IMR-90 (cell line): ENCODE results near the gene THSD7B. TPM values are rescaled to one million over a fixed set of nuclear protein-coding genes. Genes with fewer than 3 reads are reported as not detected.

Experiments used
- ATAC-seq: fragments of 200-7000 bp; cut with Tn5 transposase; 2 replicates; pipeline ENCODE4 v1.9.1; 2020; ENCODE audit warnings: low read depth, mild to moderate bottlenecking, moderate library complexity
- BruUV-seq: library from RNA; stranded (reverse); fragments of 400-500 nt; replicated peaks from 2 replicates; lab custom pipeline; 2021; lab: Mats Ljungman, UMichigan
- CTCF ChIA-PET: fragments of 300-600 bp; formaldehyde crosslinking; extraction: SDS; loops from one replicate; lab custom pipeline; 2021; ENCODE audit warnings: antibody characterized with exemption; lab: Yijun Ruan, JAX
- POLR2A ChIA-PET: fragments of 300-600 bp; sonication (Branson Sonifier 250); formaldehyde crosslinking; loops from one replicate; lab custom pipeline; 2022; ENCODE audit warnings: antibody characterized with exemption; ENCODE audit not compliant: unreplicated experiment; lab: Charles Lee
- DNase-seq: peaks from one replicate; pipeline ENCODE4 v3.0.0; 2013
- H2AFZ ChIP-seq: replicated peaks from 2 replicates; pipeline ENCODE3; 2013; ENCODE audit warnings: low read length, mild to moderate bottlenecking; ENCODE audit not compliant: poor library complexity
- H2AK5ac ChIP-seq: 2 replicates; pipeline ENCODE4 v1.6.1; 2013; ENCODE audit warnings: low read depth, low read length, inconsistent platforms
- H2AK9ac ChIP-seq: replicated peaks from 2 replicates; pipeline ENCODE3; 2013; ENCODE audit warnings: mild to moderate bottlenecking, low read depth, low read length, moderate library complexity; ENCODE audit not compliant: poor library complexity
- H2BK120ac ChIP-seq: 2 replicates; pipeline ENCODE4 v1.6.1; 2013; ENCODE audit warnings: low read depth, low read length, inconsistent platforms
- H2BK15ac ChIP-seq: 3 replicates; pipeline ENCODE4 v1.6.1; 2013; ENCODE audit warnings: low read depth, low read length, inconsistent platforms
- H2BK20ac ChIP-seq: 2 replicates; pipeline ENCODE4 v1.6.1; 2013; ENCODE audit warnings: low read depth, mild to moderate bottlenecking, inconsistent platforms, low read length, moderate library complexity
- H2BK5ac ChIP-seq: 2 replicates; pipeline ENCODE4 v1.6.1; 2013; ENCODE audit warnings: mild to moderate bottlenecking, low read depth, low read length, inconsistent platforms; ENCODE audit not compliant: poor library complexity, severe bottlenecking
- H3K14ac ChIP-seq: replicated peaks from 2 replicates; pipeline ENCODE4 v1.6.1; 2013; ENCODE audit warnings: low read depth, low read length, inconsistent platforms
- H3K18ac ChIP-seq: 2 replicates; pipeline ENCODE4 v1.6.1; 2013; ENCODE audit warnings: low read depth, low read length, control low read depth
- H3K23ac ChIP-seq: 2 replicates; pipeline ENCODE4 v1.6.1; 2013; ENCODE audit warnings: low read depth, low read length, inconsistent platforms
- H3K27ac ChIP-seq: 2 replicates; pipeline ENCODE4 v1.5.1; 2013; ENCODE audit warnings: mild to moderate bottlenecking, control low read depth, low read length; ENCODE audit not compliant: insufficient read depth
- H3K27me3 ChIP-seq: 2 replicates; pipeline ENCODE4 v1.6.1; 2013; ENCODE audit warnings: low read length; ENCODE audit not compliant: control insufficient read depth, insufficient read depth
- H3K36me3 ChIP-seq: 2 replicates; pipeline ENCODE4 v1.6.1; 2013; ENCODE audit warnings: low read length, mixed read lengths; ENCODE audit not compliant: control insufficient read depth, insufficient read depth
- H3K4ac ChIP-seq: 2 replicates; pipeline ENCODE4 v1.6.1; 2013; ENCODE audit warnings: low read depth, low read length, inconsistent platforms
- H3K4me1 ChIP-seq: 2 replicates; pipeline ENCODE4 v1.6.1; 2013; ENCODE audit warnings: low read length, mixed read lengths; ENCODE audit not compliant: control insufficient read depth, insufficient read depth
- H3K4me2 ChIP-seq: 2 replicates; pipeline ENCODE4 v1.6.1; 2013; ENCODE audit warnings: low read depth, mild to moderate bottlenecking, control low read depth, low read length, moderate library complexity
- H3K4me3 ChIP-seq: 2 replicates; pipeline ENCODE4 v1.5.1; 2013; ENCODE audit warnings: low read depth, mild to moderate bottlenecking, control low read depth, low read length, moderate library complexity; ENCODE audit not compliant: insufficient read depth
- H3K56ac ChIP-seq: 2 replicates; pipeline ENCODE4 v1.6.1; 2013; ENCODE audit warnings: low read length, inconsistent platforms; ENCODE audit not compliant: insufficient read depth; ENCODE audit errors: extremely low read depth
- H3K79me1 ChIP-seq, 2 experiments: 2 replicates each; pipeline ENCODE4 v1.6.1; 2013; ENCODE audit warnings: low read length in 2 of 2, inconsistent platforms in 1 of 2, low read depth in 1 of 2
- H3K9ac ChIP-seq: 2 replicates; pipeline ENCODE4 v1.6.1; 2013; ENCODE audit warnings: low read depth, low read length, control low read depth
- H3K9me1 ChIP-seq: 2 replicates; pipeline ENCODE4 v1.6.1; 2013; ENCODE audit warnings: low read length, inconsistent platforms; ENCODE audit not compliant: insufficient read depth
- H3K9me3 ChIP-seq: 2 replicates; pipeline ENCODE4 v1.6.1; 2013; ENCODE audit warnings: low read length; ENCODE audit not compliant: control insufficient read depth, insufficient read depth
- H4K20me1 ChIP-seq: 2 replicates; pipeline ENCODE4 v1.6.1; 2013; ENCODE audit warnings: low read length, inconsistent platforms; ENCODE audit not compliant: insufficient read depth
- H4K5ac ChIP-seq: 2 replicates; pipeline ENCODE4 v1.6.1; 2013; ENCODE audit warnings: mild to moderate bottlenecking, low read depth, low read length, control low read depth
- H4K8ac ChIP-seq, 2 experiments: 2 replicates each; pipeline ENCODE4 v1.6.1; 2013; ENCODE audit warnings: low read depth in 2 of 2, low read length in 2 of 2, control low read depth in 1 of 2, inconsistent platforms in 1 of 2
- H4K91ac ChIP-seq: 2 replicates; pipeline ENCODE4 v1.6.1; 2013; ENCODE audit warnings: low read depth, low read length, inconsistent platforms; ENCODE audit not compliant: insufficient read depth
- CEBPB ChIP-seq: IDR thresholded peaks from 2 replicates; pipeline ENCODE4 v1.6.1; 2012; ENCODE audit warnings: low read depth, low read length, improper control_type of control experiment
- CTCF ChIP-seq: conservative IDR thresholded peaks from 2 replicates; pipeline ENCODE4 v1.5.1; 2012; ENCODE audit warnings: mild to moderate bottlenecking, low read depth, low read length, improper control_type of control experiment
- WGBS, 2 experiments: methylation state at CpG; one replicate each; pipeline versions ENCODE4 v1.1.5 to v1.1.7; 2013; ENCODE audit warnings: missing lambda C conversion rate in 2 of 2; ENCODE audit not compliant: insufficient read length in 1 of 2; ENCODE audit errors: extremely low coverage in 2 of 2; 5-methylcytosine and 5-hydroxymethylcytosine counted together
- dilution Hi-C: fragments of 300-500 bp; cut with HindIII; formaldehyde crosslinking; loops from one replicate; pipeline ENCODE4 v1.14.3; 2018; ENCODE audit warnings: low sequenced_read_pairs; ENCODE audit not compliant: unreplicated experiment
- in situ Hi-C: fragments of 300-500 bp; cut with MboI; formaldehyde crosslinking; loops from 3 replicates; pipeline ENCODE4 v1.14.3; 2019; ENCODE audit warnings: low sequenced_read_pairs, inconsistent platforms, mixed read lengths
- intact Hi-C: fragments of 100-400 bp; cut with micrococcal nuclease; formaldehyde crosslinking; loops from 2 replicates; pipeline ENCODE4 v1.10.0; 2022
- polyA plus RNA-seq, 3 experiments: library from polyadenylated mRNA; depleted of rRNA; stranded (reverse); fragments of >200 nt; gene quantifications; 2 replicates each; pipeline ENCODE4 v1.2.3, GENCODE V29; 2012; ENCODE audit warnings: low replicate concordance in 1 of 3
- total RNA-seq: library from RNA; depleted of rRNA; stranded (reverse); fragments of >200 nt; gene quantifications from 2 replicates; pipeline ENCODE4 v1.2.3, GENCODE V29; 2012

The THSD7B gene
- total and polyA plus RNA-seq, 2 of the 4 experiments (the other 2 are of a cell fraction), result not detected

GRCh38 chr2:136927156-136927555 is 161.8 kb downstream of the THSD7B start:
- POLR2A ChIA-PET, result no interaction called here
- H2AFZ ChIP-seq, result no peak overlapping the region
- TF ChIP-seq CEBPB (peak; percentile 37), CTCF (no peak)
- no peak overlapping the region for H2BK20ac ChIP-seq
- H3K79me1 ChIP-seq, result no peaks in the 10 kb centered on the region
- dilution Hi-C loops (no loop called here), intact Hi-C loops (no loop called here), in situ Hi-C loops (no loop called here)
- H3K56ac ChIP-seq, result no peak overlapping the region
- no CpG with 5 or more reads among the region's 3 CpGs for WGBS, 2 experiments
- no peak overlapping the region for H3K4ac ChIP-seq
- no peaks in the 10 kb centered on the region for H4K20me1 ChIP-seq
- H2BK5ac ChIP-seq, result no peak overlapping the region
- H3K9ac ChIP-seq, result no peak overlapping the region
- H4K8ac ChIP-seq, result no peak overlapping the region
- CTCF ChIA-PET, result no interaction called here
- BruUV-seq, result no TSS peak
- no peaks in the 10 kb centered on the region for H3K4me1 ChIP-seq
- no peak overlapping the region for H3K14ac ChIP-seq
- peaks cover 3% of the 10 kb centered on the region for H3K9me3 ChIP-seq
- H2BK15ac ChIP-seq, result no peak overlapping the region
- H2AK9ac ChIP-seq, result no peak overlapping the region
- H2BK120ac ChIP-seq, result no peak overlapping the region
- no peak overlapping the region for H3K4me2 ChIP-seq
- H3K27ac ChIP-seq, result no peak overlapping the region
- no peak overlapping the region for H4K91ac ChIP-seq
- no peaks in the 10 kb centered on the region for H3K36me3 ChIP-seq
- H3K9me1 ChIP-seq, result no peaks in the 10 kb centered on the region
- DNase-seq (no peak), ATAC-seq (no peak)
- no peaks in the 10 kb centered on the region for H3K27me3 ChIP-seq
- no peak overlapping the region for H3K18ac ChIP-seq
- H3K23ac ChIP-seq, result no peak overlapping the region
- H4K5ac ChIP-seq, result no peak overlapping the region
- no peak overlapping the region for H2AK5ac ChIP-seq
- H3K4me3 ChIP-seq, result no peak overlapping the region
